NT2/D1 (cell line): ENCODE results near the gene ALPG.

ENCODE experiments used
- SUZ12 ChIP-seq: IDR thresholded peaks from 2 replicates; pipeline ENCODE4 v1.6.1; 2011; ENCODE audit not compliant: insufficient read length, insufficient read depth; ENCODE audit errors: extremely low read depth
- YY1 ChIP-seq: IDR thresholded peaks from 2 replicates; pipeline ENCODE4 v1.6.1; 2011; ENCODE audit not compliant: insufficient read length, insufficient read depth

GRCh38 chr2:232434091-232434490, 27.4 kb downstream of the ALPG start:
- TF ChIP-seq YY1: no peak
- no peak for TF ChIP-seq SUZ12
